Measurements from ENCODE around the gene ADCY1. TPM values are rescaled to one million over a fixed set of nuclear protein-coding genes. Genes with fewer than 3 reads are reported as not detected.

ADCY1 gene
- total RNA-seq, 1 experiment from 2014 or later: 3.1 TPM

- H3K27ac ChIP-seq (ENCODE audit: low read length): no peak overlapping the region
- no peak overlapping the region for H3K9ac ChIP-seq (ENCODE audit: low read length)
- no peak for TF ChIP-seq CTCF (conservative IDR thresholded peaks at IDR 0.05; ENCODE audit: low read depth, low read length)
- TF ChIP-seq EZH2phosphoT487 (IDR thresholded peaks at IDR 0.05; ENCODE audit: borderline replicate concordance, low read length): no peak
- no peak for TF ChIP-seq EZH2 (IDR thresholded peaks at IDR 0.05; ENCODE audit: low read length, unreplicated experiment)
- ATAC-seq (no peak), DNase-seq (no peak)
- intact Hi-C loops (cut with micrococcal nuclease): no loop called here
- H3K4me1 ChIP-seq (ENCODE audit: insufficient read depth, low read length): no peaks in the 10 kb centered on the region
- H3K4me2 ChIP-seq (ENCODE audit: low read length): no peak overlapping the region
- H2AFZ ChIP-seq (ENCODE audit: low read length): no peak overlapping the region
- CTCF ChIA-PET: no interaction called here
- no peaks in the 10 kb centered on the region for H3K79me2 ChIP-seq (ENCODE audit: low read length)
- H4K20me1 ChIP-seq (ENCODE audit: low read length): no peaks in the 10 kb centered on the region
- H3F3A ChIP-seq (ENCODE audit: low read length, unreplicated experiment): no peaks in the 10 kb centered on the region
- POLR2A ChIA-PET (ENCODE audit: unreplicated experiment): no interaction called here
- no peaks in the 10 kb centered on the region for H3K36me3 ChIP-seq (ENCODE audit: low read depth, low read length)
- no peaks in the 10 kb centered on the region for H3K9me3 ChIP-seq (ENCODE audit: low read length)
- no peak overlapping the region for H3K4me3 ChIP-seq (ENCODE audit: low read length)
- H3K27me3 ChIP-seq (ENCODE audit: low read length): no peaks in the 10 kb centered on the region
- BruUV-seq (replicated peaks): no TSS peak
- no peaks in the 10 kb centered on the region for H3K9me2 ChIP-seq (replicated peaks; ENCODE audit: low read length)
These were observed 138.9 kb downstream of the ADCY1 start for GRCh38 chr7:45712872-45713668.

- Histone ChIP-seq H3K9me2 (replicated peaks; ENCODE audit: low read length) (no peaks in the 10 kb centered on the region), H3K9ac (ENCODE audit: low read length) (no peak overlapping the region), H3K79me2 (ENCODE audit: low read length) (no peaks in the 10 kb centered on the region), H3K9me3 (ENCODE audit: low read length) (no peaks in the 10 kb centered on the region), H3K27me3 (ENCODE audit: low read length) (no peaks in the 10 kb centered on the region), H3K4me3 (ENCODE audit: low read length) (no peak overlapping the region), H3K4me2 (ENCODE audit: low read length) (no peak overlapping the region), H3F3A (ENCODE audit: low read length, unreplicated experiment) (no peaks in the 10 kb centered on the region), H4K20me1 (ENCODE audit: low read length) (no peaks in the 10 kb centered on the region), H3K4me1 (ENCODE audit: insufficient read depth, low read length) (no peaks in the 10 kb centered on the region), H3K36me3 (ENCODE audit: low read depth, low read length) (no peaks in the 10 kb centered on the region), H2AFZ (ENCODE audit: low read length) (no peak overlapping the region), H3K27ac (ENCODE audit: low read length) (no peak overlapping the region)
- ChIA-PET POLR2A (ENCODE audit: unreplicated experiment) (no interaction called here), CTCF (interaction anchor here (0.6 kb wide), 1 partner anchor 182 kb away, joined by 5 read pairs; no protein-coding TSS in a partner anchor)
- no peak for DNase-seq
- no peak for TF ChIP-seq EZH2phosphoT487 (IDR thresholded peaks at IDR 0.05; ENCODE audit: borderline replicate concordance, low read length)
- no peak for TF ChIP-seq EZH2 (IDR thresholded peaks at IDR 0.05; ENCODE audit: low read length, unreplicated experiment)
- TF ChIP-seq CTCF (conservative IDR thresholded peaks at IDR 0.05; ENCODE audit: low read depth, low read length): no peak
- ATAC-seq: no peak
- no TSS peak for BruUV-seq (replicated peaks)
- intact Hi-C loops (cut with micrococcal nuclease): no loop called here
These were observed 139.7 kb downstream of the ADCY1 start for GRCh38 chr7:45713669-45714520.

Measured in PC-3 (cell line).